HepG2 (cell line): ENCODE results near the gene LYRM4. TPM values are rescaled to one million over a fixed set of nuclear protein-coding genes. Genes with fewer than 3 reads are reported as not detected.

Experiments used
- AGO1 ChIP-seq: fragments of 200-400 bp; formaldehyde crosslinking; IDR thresholded peaks from 2 replicates; pipeline ENCODE4 v1.6.1; 2017; ENCODE audit warnings: mild to moderate bottlenecking, low read depth, low read length, moderate library complexity; ENCODE audit not compliant: poor library complexity, severe bottlenecking
- BHLHE40 ChIP-seq: IDR thresholded peaks from 2 replicates; pipeline ENCODE4 v1.6.1; 2011; ENCODE audit warnings: low read length, improper control_type of control experiment
- CHD4 ChIP-seq: fragments of 200-600 bp; sonication (generic); IDR thresholded peaks from 2 replicates; pipeline ENCODE4 v1.7.0; 2017; ENCODE audit warnings: mild to moderate bottlenecking, low read length, borderline replicate concordance
- ETS1 ChIP-seq: sonication (generic); formaldehyde crosslinking; IDR thresholded peaks from 2 replicates; pipeline ENCODE4 v1.4.0; 2020; ENCODE audit warnings: missing genetic modification reagents
- ETV6 ChIP-seq: sonication (generic); formaldehyde crosslinking; conservative IDR thresholded peaks from 2 replicates; pipeline ENCODE4 v1.4.0; 2020; ENCODE audit warnings: missing genetic modification reagents
- FOXK1 ChIP-seq: sonication (generic); formaldehyde crosslinking; IDR thresholded peaks from 2 replicates; pipeline ENCODE4 v1.4.0; 2020; ENCODE audit warnings: low read depth, missing genetic modification reagents, borderline replicate concordance
- HOXA9 ChIP-seq: sonication (generic); formaldehyde crosslinking; IDR thresholded peaks from 2 replicates; pipeline ENCODE4 v1.8.1; 2022; ENCODE audit warnings: missing genetic modification reagents, mild to moderate bottlenecking, moderate library complexity, borderline replicate concordance
- KLF6 ChIP-seq: IDR thresholded peaks from 2 replicates; pipeline ENCODE4 v1.8.0; 2016; ENCODE audit warnings: missing biosample characterization, missing genetic modification reagents
- MED1 ChIP-seq: sonication (generic); formaldehyde crosslinking; IDR thresholded peaks from 2 replicates; pipeline ENCODE4 v1.4.0; 2020; ENCODE audit warnings: missing genetic modification reagents
- NBN ChIP-seq: fragments of 450-650 bp; conservative IDR thresholded peaks from 2 replicates; pipeline ENCODE4 v1.6.1; 2017
- PBX3 ChIP-seq: sonication (generic); formaldehyde crosslinking; IDR thresholded peaks from 2 replicates; pipeline ENCODE4 v1.8.1; 2023; ENCODE audit warnings: missing genetic modification reagents, inconsistent platforms, borderline replicate concordance
- SIN3B ChIP-seq: fragments of 150-350 bp; IDR thresholded peaks from 2 replicates; pipeline ENCODE4 v1.6.1; 2014; ENCODE audit warnings: low read length
- SMAD3 ChIP-seq: sonication (generic); formaldehyde crosslinking; IDR thresholded peaks from 2 replicates; pipeline ENCODE4 v1.4.0; 2020; ENCODE audit warnings: missing genetic modification reagents
- TRIM24 ChIP-seq: sonication (generic); formaldehyde crosslinking; IDR thresholded peaks from 2 replicates; pipeline ENCODE4 v1.8.0; 2022; ENCODE audit warnings: mild to moderate bottlenecking, missing genetic modification reagents
- UBTF ChIP-seq: sonication (generic); formaldehyde crosslinking; IDR thresholded peaks from 2 replicates; pipeline ENCODE4 v1.4.0; 2020; ENCODE audit warnings: mild to moderate bottlenecking, missing genetic modification reagents
- ZBTB39 ChIP-seq: sonication (generic); formaldehyde crosslinking; IDR thresholded peaks from 2 replicates; pipeline ENCODE4 v1.5.0; 2020; ENCODE audit warnings: missing genetic modification reagents
- ZNF136 ChIP-seq: sonication (generic); formaldehyde crosslinking; IDR thresholded peaks from 2 replicates; pipeline ENCODE4 v1.8.1; 2022; ENCODE audit warnings: low read depth, mild to moderate bottlenecking, moderate library complexity, missing genetic modification reagents
- ZNF18 ChIP-seq: sonication (generic); formaldehyde crosslinking; IDR thresholded peaks from 2 replicates; pipeline ENCODE4 v1.8.0; 2022; ENCODE audit warnings: mild to moderate bottlenecking, missing genetic modification reagents; ENCODE audit not compliant: insufficient replicate concordance
- ZNF382 ChIP-seq: sonication (generic); formaldehyde crosslinking; IDR thresholded peaks from 2 replicates; pipeline ENCODE4 v1.5.0; 2020; ENCODE audit warnings: missing genetic modification reagents, mild to moderate bottlenecking, borderline replicate concordance
- ZNF607 ChIP-seq: sonication (generic); formaldehyde crosslinking; IDR thresholded peaks from 2 replicates; pipeline ENCODE4 v1.5.1; 2020; ENCODE audit warnings: missing genetic modification reagents, mild to moderate bottlenecking, borderline replicate concordance
- ZNF780A ChIP-seq: sonication (generic); formaldehyde crosslinking; IDR thresholded peaks from 2 replicates; pipeline ENCODE4 v1.8.0; 2022; ENCODE audit warnings: mild to moderate bottlenecking, missing genetic modification reagents, moderate library complexity
- polyA plus RNA-seq, 8 experiments: library from polyadenylated mRNA; depleted of rRNA in 3 of 8; stranded (reverse) in 7 of 8; unstranded in 1 of 8; fragments of >200 nt; fragmentation: Illumina TruSeq in 4 of 8; extraction: Trizol in 4 of 8; gene quantifications; 2 replicates each; pipeline versions ENCODE4 v1.2.1 to v1.2.3, GENCODE V29; 2011 to 2016; ENCODE audit warnings: low read depth in 4 of 8, missing spikeins in 1 of 8, mixed read lengths in 1 of 8; ENCODE audit not compliant: insufficient read depth in 1 of 8
- total RNA-seq, 5 experiments: library from RNA; depleted of rRNA; stranded (reverse); fragments of >200 nt; fragmentation: Illumina TruSeq; extraction: Trizol; gene quantifications; 2 replicates each; pipeline ENCODE4 v1.2.3, GENCODE V29; 2016; ENCODE audit warnings: low read depth in 1 of 5

The LYRM4 gene
- total and polyA plus RNA-seq, 2 of the 13 experiments (the other 11 are each of a cell fraction or from before 2014, with no cell fraction given): 64.6 to 67.5 TPM

GRCh38 chr6:5119090-5119951 lies 141.4 kb downstream of the LYRM4 start (continued):
- TF ChIP-seq ETV6 (CRISPR knock-in tag): no peak
- TF ChIP-seq AGO1: no peak
- TF ChIP-seq SIN3B: no peak
- TF ChIP-seq ZNF780A (CRISPR knock-in tag): no peak
- no peak for TF ChIP-seq NBN
- TF ChIP-seq UBTF (CRISPR knock-in tag): no peak
- TF ChIP-seq HOXA9 (CRISPR knock-in tag): no peak
- no peak for TF ChIP-seq KLF6
- no peak for TF ChIP-seq ZNF18 (CRISPR knock-in tag)
- TF ChIP-seq CHD4: no peak
- no peak for TF ChIP-seq TRIM24 (CRISPR knock-in tag)
- TF ChIP-seq FOXK1 (CRISPR knock-in tag): peak; percentile 31; the same call in 1 of the 2 replicates
- TF ChIP-seq SMAD3 (CRISPR knock-in tag): no peak
- TF ChIP-seq MED1 (CRISPR knock-in tag): peak; percentile 25; the same call in 1 of the 2 replicates
- TF ChIP-seq PBX3 (CRISPR knock-in tag): no peak
- no peak for TF ChIP-seq ZNF382 (CRISPR knock-in tag)
- TF ChIP-seq ZBTB39 (CRISPR knock-in tag): no peak
- TF ChIP-seq ZNF136 (CRISPR knock-in tag): no peak
- TF ChIP-seq ETS1: no peak
- TF ChIP-seq ZNF607 (CRISPR knock-in tag): no peak
- no peak for TF ChIP-seq BHLHE40
